NT2/D1 (cell line): ENCODE results near the gene RPH3AL.

Experiments used
- DNase-seq: peaks from one replicate; pipeline ENCODE4 v3.0.0-alpha.2; 2011; ENCODE audit warnings: low read depth, low spot score
- H3K27me3 ChIP-seq: 2 replicates; pipeline ENCODE4 v1.6.0; 2011; ENCODE audit warnings: mild to moderate bottlenecking; ENCODE audit not compliant: insufficient read length, insufficient read depth
- H3K36me3 ChIP-seq: 2 replicates; pipeline ENCODE4 v1.6.1; 2011; ENCODE audit warnings: mild to moderate bottlenecking, low read length, mixed read lengths; ENCODE audit not compliant: insufficient read depth, insufficient read length
- H3K4me1 ChIP-seq: 2 replicates; pipeline ENCODE4 v1.5.1; 2011; ENCODE audit not compliant: insufficient read depth, insufficient read length
- H3K4me3 ChIP-seq: 2 replicates; pipeline ENCODE4 v1.5.1; 2011; ENCODE audit warnings: low read depth; ENCODE audit not compliant: insufficient read length
- H3K9ac ChIP-seq: 2 replicates; pipeline ENCODE4 v1.6.0; 2011; ENCODE audit warnings: low read depth; ENCODE audit not compliant: insufficient read length
- H3K9me3 ChIP-seq: 2 replicates; pipeline ENCODE4 v1.5.1; 2011; ENCODE audit warnings: mild to moderate bottlenecking, low read length; ENCODE audit not compliant: insufficient read depth
- SUZ12 ChIP-seq: IDR thresholded peaks from 2 replicates; pipeline ENCODE4 v1.6.1; 2011; ENCODE audit not compliant: insufficient read length, insufficient read depth; ENCODE audit errors: extremely low read depth
- YY1 ChIP-seq: IDR thresholded peaks from 2 replicates; pipeline ENCODE4 v1.6.1; 2011; ENCODE audit not compliant: insufficient read length, insufficient read depth
- ZNF274 ChIP-seq: IDR thresholded peaks from 2 replicates; pipeline ENCODE4 v1.6.1; 2011; ENCODE audit warnings: mild to moderate bottlenecking, low read depth, low read length

RPH3AL gene

DNA sequence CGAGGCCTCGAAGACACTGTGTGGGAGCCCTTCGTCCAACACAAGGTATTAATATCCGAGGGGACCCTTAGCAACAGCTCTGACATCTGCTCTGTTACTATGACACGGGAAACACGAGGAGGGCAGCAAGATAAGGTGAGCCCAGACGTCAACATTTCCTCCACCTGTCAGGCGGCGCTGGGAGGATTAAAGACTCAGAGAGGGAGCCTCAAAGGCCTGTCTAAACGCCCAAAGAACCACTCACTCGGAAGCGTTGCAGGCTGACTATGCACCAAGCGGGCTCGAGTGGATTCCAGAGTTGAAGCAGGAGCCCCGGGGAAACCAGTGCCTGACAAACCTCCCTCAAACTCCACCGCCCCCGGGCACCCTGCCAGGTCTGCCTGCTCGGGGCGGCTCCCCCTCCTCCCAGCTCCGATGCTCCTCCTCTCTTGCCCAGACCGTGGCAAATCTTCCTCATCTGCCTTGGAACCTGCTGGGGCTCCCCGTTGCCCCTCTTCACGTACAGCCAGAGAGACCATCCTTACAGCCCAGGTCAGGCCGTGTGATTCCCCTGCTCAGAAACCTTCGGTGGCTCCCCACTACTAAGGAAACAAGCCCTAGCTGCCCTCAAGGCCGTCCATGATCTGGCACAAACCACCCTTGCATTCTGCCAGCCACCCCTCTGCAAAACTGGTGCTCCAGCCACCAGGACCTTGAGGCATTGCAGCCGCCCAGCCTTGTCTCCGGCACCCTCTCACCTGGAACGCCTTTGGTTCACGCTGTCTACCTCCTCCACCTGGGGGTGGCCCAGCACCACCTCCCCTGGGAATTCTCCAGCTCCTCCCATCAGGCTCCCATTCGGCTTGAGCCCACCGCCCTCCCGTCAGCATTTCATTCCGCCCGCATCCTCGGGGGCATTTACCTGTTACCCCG lies 16.2 kb downstream of the RPH3AL start:
- Histone ChIP-seq H3K27me3 (no peaks in the 10 kb centered on the region), H3K9me3 (no peaks in the 10 kb centered on the region), H3K4me1 (peaks cover 11% of the 10 kb centered on the region), H3K36me3 (no peaks in the 10 kb centered on the region), H3K9ac (no peak overlapping the region), H3K4me3 (no peak overlapping the region)
- TF ChIP-seq SUZ12 (no peak), YY1 (no peak), ZNF274 (no peak)
- DNase-seq, result no peak

DNA sequence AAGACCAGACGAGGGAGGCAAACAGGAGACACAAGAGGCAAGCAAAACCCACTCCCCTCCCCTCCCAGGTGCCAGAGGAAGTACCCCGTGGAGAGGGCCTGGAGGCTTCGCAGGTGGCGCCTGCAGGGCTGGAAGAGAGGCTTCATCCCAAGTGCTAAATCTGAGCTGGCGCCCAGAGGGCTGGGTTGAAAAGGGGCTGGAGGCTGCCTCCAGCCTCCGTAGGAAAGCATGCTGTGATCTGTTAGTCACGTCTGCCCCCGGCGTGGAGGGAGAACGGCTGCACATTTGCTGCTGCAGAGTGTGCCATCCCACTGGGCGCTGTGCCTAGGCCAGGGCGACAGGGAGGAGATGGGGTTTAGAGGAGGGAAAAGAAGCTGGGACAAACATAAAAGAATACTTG lies 16.9 kb downstream of the RPH3AL start:
- no peak for TF ChIP-seq YY1
- TF ChIP-seq ZNF274, result no peak
- TF ChIP-seq SUZ12, result no peak
- H3K9me3 ChIP-seq, result no peaks in the 10 kb centered on the region
- H3K4me1 ChIP-seq, result peaks cover 13% of the 10 kb centered on the region
- H3K9ac ChIP-seq, result no peak overlapping the region
- H3K27me3 ChIP-seq, result no peaks in the 10 kb centered on the region
- no peaks in the 10 kb centered on the region for H3K36me3 ChIP-seq
- H3K4me3 ChIP-seq, result no peak overlapping the region
- DNase-seq, result no peak

DNA sequence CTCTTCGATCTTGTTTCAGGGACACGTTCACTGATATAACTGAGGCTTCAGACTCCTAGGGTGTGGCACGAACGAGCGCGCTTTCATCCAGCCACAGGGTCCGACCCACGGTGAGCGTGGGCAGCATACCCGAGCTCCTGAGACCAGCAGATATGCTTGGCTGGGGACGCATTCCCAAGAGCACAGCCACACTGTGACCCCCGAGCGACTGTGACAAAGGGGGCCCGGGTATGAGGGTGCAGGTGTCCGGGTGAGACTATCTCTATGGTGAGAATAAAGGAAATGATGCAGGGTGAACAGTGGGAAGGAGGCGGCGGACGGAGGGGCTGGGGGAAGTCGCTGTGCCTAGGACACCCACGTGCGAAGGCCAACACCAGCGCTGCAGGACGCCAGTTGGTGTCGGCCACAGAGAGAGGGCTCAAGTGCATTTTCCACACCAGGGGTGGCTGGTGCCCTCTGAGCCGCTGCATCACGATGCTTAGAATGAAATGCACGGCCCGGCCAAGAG lies 17.6 kb downstream of the RPH3AL start:
- no peak for TF ChIP-seq SUZ12
- no peak for TF ChIP-seq ZNF274
- TF ChIP-seq YY1, result no peak
- DNase-seq, result no peak
- Histone ChIP-seq H3K27me3 (no peaks in the 10 kb centered on the region), H3K4me1 (peaks cover 13% of the 10 kb centered on the region), H3K9ac (no peak overlapping the region), H3K4me3 (no peak overlapping the region), H3K9me3 (no peaks in the 10 kb centered on the region), H3K36me3 (no peaks in the 10 kb centered on the region)

DNA sequence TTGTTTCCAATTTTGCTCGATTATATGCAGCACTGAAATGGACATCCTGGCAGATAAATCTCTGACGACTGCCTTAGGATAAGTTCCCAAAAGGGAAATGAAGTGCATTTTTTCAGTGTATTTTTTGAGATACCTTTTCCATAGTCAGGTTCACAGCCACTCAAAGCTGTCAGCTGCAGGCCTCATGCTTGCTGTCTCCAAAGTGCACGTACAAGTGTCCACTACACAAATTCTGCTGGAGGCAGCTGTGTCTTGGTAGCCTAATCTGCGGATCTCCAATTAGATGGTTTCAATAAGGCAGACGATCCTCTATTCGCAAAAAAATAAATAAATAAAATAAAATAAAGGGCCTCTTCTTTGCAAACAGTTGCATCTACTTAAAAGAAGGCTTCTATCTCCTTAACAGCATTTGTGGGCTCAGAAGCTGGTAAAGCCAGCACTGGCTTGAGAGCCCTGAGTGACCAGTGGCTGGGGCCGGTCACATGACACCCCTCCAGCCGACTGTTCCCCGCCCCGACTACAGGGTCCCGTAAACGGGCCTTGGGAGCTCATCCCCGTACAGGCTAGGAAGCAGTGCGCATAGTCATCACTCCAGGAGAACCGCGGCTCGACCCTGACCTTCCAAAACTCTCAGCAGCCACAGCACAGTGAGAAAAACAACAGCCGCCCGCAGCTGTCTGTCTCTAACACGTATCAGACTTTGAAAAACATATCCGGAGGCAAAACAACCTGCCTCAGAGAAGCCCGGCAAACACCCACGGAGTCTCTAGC lies 18.8 kb downstream of the RPH3AL start:
- Histone ChIP-seq H3K9ac (no peak overlapping the region), H3K9me3 (no peaks in the 10 kb centered on the region), H3K4me3 (no peak overlapping the region), H3K36me3 (no peaks in the 10 kb centered on the region), H3K27me3 (no peaks in the 10 kb centered on the region), H3K4me1 (peaks cover 10% of the 10 kb centered on the region)
- DNase-seq, result no peak
- TF ChIP-seq ZNF274, result no peak
- TF ChIP-seq YY1, result no peak
- no peak for TF ChIP-seq SUZ12

DNA sequence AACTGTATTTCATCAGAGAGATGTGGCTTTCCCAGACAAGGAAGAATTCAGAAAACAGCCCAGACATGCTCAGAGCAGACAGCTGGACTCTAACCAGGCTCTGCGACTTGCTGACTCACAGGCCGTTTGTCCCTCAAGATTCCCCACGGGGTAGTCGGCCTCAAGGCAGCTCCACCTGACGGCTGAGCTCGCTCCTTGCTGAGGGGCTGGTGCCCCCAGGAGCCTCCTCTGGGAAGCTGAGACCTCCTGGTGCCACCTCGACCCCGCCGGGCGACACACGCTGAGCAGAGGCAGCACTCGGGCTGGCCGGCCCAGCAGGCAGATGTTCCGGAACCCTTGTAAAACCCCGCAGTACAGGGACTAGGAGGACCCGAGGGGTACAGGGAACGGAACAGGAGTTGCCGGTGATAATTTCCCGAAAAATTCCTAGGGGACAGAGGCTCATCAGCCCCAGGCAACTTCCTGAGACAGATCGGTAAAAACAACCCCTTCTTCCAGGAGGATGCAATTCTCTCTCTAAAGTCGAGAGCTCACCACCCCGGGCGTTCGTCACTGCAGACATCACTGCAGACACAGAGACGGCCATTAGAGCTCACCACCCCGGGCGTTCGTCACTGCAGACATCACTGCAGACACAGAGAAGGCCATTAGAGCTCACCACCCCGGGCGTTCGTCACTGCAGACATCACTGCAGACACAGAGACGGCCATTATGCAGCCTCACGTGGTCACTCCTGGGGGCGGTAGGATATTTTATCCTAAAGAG lies 19.9 kb downstream of the RPH3AL start:
- no peak overlapping the region for H3K9ac ChIP-seq

DNA sequence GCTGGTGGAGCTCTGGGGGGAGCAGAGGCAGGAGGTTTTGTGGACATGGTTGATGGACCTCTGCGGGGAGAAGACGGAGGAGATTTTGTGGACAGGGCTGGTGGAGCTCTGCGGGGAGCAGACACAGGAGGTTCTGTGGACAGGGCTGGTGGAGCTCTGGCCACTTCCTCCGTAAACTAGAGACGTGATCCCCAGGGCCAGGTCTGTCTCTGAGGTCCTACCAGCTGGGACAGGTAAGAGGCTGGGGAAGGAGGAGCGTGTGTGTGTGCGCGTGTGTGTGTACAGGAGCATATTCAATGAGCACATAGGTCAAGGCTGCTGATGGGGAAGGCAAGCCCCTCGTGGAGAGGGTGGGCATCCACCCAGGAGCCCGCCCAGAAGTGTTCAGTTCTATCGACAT lies 20.6 kb downstream of the RPH3AL start:
- H3K9me3 ChIP-seq, result no peaks in the 10 kb centered on the region
- no peak for DNase-seq
- H3K4me1 ChIP-seq, result peaks cover 10% of the 10 kb centered on the region
- no peaks in the 10 kb centered on the region for H3K36me3 ChIP-seq
- no peaks in the 10 kb centered on the region for H3K27me3 ChIP-seq
- H3K4me3 ChIP-seq, result no peak overlapping the region
- no peak overlapping the region for H3K9ac ChIP-seq
- TF ChIP-seq SUZ12 (no peak), ZNF274 (no peak), YY1 (no peak)

More for the DNA sequence above, 19.9 kb downstream of the RPH3AL start:
- Histone ChIP-seq H3K36me3 (no peaks in the 10 kb centered on the region), H3K4me1 (peaks cover 10% of the 10 kb centered on the region), H3K9me3 (no peaks in the 10 kb centered on the region), H3K27me3 (no peaks in the 10 kb centered on the region), H3K4me3 (no peak overlapping the region)
- DNase-seq, result no peak
- no peak for TF ChIP-seq YY1
- no peak for TF ChIP-seq ZNF274
- no peak for TF ChIP-seq SUZ12
